NOMO-1 (cell line): ENCODE measurements around the gene ANKRD63.
A peak's percentile ranks its signal among the peaks of the same experiment; 100 is the strongest.

Source experiments
- DNase-seq, 2 experiments: peaks; one replicate each; lab custom pipeline; 2025; ENCODE audit not compliant: unreplicated experiment in 2 of 2; lab: John Stamatoyannopoulos, UW

The ANKRD63 gene

DNA sequence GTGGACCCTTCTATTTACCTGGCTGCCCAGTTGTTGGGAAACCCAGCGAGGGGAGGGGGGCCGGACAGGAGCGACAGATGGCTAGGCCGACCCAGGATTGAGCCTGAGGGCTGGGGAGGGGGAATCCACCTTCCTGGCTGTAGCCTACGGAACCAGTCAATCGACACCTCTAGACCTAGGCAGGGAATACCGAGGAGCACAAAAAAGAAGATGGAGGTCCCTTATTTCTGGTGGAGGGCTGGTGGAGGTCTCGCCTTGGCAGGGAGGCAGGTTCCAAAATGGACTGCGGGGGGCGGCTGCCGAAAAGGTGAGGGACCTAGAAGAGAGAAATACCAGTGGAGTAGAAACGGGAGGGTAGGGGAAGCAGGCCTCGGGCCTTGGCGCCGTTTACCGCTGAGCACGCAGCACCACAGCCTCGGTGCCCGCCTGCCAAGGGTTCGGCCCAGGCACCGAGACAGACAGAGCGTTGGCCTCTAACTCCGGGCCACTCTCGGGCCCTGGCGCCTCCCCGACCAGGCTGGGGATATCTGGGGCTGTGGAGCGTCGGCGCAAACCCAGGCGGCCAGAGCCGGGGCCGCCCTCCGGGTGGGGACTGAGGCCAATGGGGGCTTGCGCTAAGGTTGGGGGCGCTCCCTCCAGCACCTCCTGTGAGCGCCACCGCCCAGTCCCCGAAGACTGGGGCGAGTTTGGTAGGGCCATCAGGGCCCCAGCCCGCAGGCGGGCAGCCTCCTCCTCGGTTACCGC, 1.6 kb downstream of the ANKRD63 start:
- no peak for DNase-seq

DNA sequence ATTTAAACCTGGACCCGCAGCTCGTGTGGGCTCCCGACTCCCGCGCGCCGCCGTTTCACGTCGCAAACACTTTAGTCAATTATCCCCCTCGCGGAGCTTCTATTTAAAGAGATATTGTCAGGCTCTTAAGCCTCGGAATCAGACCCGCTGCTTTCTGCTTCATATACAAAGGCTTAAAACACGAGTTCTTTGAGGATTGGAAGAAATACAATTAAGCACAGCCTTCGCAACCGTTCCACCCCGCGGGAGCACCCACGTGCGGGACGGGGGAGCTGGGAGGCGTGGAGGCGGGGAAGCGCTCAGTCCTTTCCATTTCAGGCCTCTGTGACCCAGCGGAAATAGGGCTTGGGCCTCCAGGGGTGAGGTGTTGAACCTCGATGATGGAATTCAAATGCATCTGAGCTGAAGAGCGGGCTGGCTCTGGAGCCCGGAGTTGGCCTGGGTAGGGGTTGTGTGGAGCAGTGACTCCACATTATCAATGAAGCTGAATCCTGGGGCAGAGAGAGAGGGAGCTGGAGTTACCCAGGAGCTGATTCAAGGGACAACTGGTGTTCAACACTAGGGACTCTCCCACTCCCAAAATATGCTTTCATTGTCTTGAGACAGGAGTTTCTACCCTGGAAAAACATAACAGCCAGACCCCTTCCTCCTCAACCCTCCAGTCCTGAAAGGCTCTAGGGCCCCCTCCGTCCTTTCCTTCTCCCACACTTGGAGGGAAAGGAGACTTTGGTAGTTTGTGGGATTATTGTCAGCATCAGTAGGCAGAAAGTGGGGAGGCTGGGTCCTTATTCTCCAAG, 2.4 kb downstream of the ANKRD63 start:
- DNase-seq: no peak

DNA sequence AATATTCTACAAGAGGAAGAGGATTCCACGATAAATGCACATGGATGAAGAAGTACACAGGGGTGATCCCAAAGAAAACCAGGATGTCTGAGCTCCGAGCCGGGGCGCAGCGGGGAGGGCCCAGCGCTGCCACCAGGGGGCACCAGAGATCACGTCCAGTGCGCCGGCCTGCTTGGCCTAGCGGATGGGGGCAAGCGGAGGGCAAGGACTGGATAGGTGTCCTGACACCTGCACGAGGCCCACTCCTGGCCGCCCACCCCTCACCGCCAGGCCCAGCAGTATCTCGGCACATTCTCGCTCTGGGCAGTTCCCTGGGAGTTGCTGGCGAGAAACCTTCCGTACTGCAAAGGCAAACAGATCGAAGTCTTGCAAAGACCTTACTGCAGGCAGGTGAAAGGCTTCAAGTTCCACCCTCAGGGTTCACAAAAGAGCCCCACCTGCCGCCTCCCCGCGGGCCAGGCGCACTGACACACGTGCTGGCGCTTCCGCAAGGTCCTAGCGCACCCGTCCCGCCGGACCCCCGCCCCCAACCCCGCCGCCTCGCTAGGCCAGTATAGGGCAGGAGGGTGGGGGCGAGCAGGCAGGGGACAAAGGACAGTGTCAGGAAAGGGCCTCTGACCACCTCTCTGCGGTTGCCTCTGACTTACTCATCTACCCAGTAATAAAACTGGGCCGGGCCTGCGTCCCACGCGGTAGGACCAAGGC, 3.3 kb downstream of the ANKRD63 start:
- peak; percentile 50 to 51 for DNase-seq

DNA sequence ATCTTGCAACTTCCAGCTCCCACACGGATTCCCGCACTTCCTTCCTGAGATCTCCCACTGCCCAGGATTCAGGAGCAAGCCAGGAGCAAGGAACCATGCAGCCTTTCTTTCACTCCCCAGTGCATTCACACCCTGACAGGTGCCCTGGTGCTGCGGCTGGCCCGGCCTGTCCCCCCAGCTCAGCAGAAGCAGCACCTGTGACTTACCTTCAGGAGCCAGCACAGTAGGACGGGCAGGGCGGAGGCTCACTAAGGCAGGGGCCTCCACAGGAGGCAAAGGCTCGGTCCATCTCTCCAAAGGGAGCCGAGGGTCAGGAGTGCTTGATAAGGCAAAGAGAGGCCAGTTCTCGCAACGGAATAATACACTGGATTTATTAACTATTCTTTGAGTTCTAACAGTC, 4.8 kb downstream of the ANKRD63 start:
- DNase-seq: no peak

DNA sequence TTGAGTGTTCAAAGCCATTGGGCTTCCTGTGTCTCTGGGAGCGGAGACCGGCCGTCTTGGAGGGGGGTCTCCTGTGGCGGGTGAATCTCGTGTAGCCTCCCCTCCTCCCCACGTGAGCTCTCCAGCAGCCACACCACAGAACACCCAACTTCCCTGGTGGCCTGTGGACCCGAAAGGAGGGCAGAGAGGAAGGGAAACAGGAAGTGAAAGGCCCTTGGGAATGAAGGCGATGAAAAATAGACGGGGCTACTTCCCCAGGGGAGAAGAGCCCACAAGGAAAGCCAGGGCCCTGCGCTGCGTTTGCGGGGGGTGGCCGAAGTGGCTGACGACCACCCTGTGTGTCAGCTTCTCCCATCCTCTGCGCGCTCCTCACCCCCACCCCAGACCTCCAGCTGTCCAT, 5.4 kb downstream of the ANKRD63 start:
- DNase-seq: peak; percentile 45 to 59

DNA sequence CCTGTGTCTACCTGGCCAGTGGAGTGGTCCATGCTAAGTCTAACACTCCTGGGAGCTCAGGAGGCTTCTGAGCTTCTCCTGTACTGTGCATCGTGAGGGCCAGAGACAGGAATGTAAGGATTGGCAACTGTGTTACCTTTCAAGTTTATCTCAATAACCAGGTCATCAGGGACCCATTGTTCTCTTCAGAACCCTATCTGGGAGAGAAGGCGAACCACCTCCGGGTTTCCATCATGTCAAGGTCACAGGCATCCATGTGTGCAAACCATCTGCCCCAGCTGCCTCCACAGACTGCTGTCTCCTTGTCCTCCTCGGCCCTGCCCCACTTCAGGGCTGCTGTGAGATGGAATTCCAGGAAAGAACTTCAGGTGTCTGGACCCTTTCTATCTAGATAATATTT, 5.9 kb downstream of the ANKRD63 start:
- DNase-seq: no peak

DNA sequence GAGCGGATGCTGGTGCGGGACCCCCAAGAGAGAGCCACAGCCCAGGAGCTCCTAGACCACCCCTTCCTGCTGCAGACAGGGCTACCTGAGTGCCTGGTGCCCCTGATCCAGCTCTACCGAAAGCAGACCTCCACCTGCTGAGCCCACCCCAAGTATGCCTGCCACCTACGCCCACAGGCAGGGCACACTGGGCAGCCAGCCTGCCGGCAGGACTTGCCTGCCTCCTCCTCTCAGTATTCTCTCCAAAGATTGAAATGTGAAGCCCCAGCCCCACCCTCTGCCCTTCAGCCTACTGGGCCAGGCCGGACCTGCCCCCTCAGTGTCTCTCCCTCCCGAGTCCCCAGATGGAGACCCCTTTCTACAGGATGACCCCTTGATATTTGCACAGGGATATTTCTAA, 6.9 kb downstream of the ANKRD63 start:
- DNase-seq: no peak

DNA sequence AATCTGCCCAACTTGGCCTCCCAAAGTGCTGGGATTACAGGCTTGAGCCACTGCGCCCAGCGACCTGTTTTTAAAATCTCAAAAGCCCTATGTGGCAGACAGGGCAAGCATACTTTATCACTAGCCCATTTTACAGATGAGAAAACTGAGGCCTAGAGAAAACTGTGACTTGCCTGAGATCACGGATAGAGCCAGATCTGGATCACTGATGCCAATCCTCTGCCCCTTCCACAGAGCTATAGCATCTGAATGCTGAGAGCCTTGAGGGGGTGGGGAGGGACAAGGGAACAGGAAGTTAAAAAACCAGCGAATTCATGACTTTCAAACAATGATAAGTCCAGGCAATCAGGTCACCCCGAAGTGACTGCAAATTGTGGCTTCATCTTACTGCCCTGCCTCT, 7.3 kb downstream of the ANKRD63 start:
- DNase-seq: no peak

DNA sequence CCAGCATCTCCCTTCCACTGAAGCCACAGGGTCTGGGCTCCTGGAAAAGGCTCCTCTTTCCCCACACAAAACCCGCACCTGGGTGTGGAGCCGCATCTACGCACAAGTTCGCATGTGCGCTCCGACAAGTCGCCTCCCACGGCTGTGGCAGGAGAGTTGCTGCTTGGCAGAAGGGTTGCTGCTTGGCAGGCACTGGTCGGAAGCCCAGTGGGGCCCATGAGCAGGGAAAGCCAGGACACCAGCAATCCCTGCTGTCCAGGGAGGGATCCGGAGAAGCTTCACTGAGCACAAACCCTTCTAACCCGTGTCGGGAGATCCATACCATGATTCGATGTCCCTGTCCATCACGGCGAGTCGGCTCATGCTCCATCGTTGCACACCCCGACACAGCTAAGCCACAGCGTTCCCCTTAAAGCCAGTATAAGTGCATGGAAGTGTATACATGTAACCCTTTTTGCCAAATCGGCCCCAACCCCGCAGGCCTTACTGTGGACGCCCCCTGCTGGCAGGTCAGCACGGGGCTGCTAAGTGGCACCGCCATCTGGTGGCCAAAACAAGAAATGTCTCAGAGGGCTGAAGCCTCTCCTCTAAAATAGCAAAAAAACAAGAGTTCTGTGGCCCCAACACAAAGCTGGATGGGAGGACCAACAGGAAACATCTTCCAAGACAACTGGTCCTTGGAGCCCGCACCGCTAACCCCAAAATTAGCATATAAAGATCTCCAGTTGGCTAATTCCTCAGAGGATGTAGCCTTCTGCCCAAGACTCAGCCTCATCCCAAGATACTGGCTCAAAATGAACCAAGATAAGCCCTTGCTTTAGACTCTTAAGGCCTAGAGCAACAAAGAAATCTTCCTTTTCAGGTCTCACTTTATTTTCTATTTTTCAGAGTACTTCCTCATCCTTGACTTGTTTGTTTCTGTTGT, 8.3 kb downstream of the ANKRD63 start:
- peak; percentile 77 to 85 for DNase-seq

DNA sequence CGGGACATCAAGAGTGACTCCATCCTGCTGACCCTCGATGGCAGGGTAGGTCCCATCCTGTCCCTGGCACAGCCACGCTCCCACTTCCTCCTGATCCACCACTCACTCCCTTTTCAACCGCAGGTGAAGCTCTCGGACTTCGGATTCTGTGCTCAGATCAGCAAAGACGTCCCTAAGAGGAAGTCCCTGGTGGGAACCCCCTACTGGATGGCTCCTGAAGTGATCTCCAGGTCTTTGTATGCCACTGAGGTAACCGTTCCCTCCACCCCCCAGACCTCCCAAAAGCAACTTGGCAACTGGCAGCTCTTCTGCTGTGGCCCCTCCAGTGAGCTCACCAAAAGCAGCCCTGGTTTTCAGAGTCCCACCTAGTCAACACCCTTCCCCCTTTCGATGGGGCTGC, 9.4 kb downstream of the ANKRD63 start:
- DNase-seq: no peak

DNA sequence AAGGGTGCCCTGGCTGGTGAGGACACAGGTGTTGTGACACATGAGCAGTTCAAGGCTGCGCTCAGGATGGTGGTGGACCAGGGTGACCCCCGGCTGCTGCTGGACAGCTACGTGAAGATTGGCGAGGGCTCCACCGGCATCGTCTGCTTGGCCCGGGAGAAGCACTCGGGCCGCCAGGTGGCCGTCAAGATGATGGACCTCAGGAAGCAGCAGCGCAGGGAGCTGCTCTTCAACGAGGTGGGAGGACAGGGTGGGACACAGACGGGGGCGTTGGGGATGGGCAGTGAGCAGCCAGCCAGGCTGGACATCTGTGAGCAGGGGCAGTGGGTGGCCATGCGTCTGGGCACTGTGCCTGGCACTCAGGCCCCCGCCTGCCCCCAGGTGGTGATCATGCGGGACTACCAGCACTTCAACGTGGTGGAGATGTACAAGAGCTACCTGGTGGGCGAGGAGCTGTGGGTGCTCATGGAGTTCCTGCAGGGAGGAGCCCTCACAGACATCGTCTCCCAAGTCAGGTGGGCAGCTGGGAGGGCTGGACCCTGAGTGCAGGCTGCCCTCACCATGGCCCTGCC, 10.3 kb downstream of the ANKRD63 start:
- no peak for DNase-seq

DNA sequence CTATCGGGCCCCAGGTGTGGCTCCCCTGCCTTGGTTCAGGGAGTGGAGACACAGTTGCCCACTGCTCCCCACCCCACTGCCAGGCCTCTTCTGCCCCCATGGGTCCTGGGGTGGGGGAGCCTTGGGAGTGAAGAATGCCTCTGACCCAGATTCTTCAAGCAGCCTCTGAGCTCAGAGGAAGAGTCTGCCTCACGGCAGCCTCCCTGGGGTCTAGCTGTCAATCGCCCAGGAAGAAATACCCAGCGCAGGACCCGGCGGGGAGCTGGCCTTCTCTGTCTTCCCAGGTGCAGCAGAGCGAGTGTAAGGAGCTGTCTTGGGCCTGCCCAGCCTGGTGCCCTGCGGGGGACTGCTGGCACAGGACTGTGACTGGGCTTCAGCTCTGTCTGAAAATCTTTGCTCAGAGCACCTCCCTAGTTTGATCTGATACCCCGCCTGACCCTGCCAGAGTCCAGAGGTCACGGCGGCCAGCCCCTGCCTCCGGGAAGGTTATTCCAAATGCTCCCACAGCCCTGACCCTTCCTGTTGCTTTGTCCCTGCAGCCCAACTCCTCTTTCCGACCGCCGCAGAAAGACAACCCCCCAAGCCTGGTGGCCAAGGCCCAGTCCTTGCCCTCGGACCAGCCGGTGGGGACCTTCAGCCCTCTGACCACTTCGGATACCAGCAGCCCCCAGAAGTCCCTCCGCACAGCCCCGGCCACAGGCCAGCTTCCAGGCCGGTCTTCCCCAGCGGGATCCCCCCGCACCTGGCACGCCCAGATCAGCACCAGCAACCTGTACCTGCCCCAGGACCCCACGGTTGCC, 11.0 kb downstream of the ANKRD63 start:
- no peak for DNase-seq

DNA sequence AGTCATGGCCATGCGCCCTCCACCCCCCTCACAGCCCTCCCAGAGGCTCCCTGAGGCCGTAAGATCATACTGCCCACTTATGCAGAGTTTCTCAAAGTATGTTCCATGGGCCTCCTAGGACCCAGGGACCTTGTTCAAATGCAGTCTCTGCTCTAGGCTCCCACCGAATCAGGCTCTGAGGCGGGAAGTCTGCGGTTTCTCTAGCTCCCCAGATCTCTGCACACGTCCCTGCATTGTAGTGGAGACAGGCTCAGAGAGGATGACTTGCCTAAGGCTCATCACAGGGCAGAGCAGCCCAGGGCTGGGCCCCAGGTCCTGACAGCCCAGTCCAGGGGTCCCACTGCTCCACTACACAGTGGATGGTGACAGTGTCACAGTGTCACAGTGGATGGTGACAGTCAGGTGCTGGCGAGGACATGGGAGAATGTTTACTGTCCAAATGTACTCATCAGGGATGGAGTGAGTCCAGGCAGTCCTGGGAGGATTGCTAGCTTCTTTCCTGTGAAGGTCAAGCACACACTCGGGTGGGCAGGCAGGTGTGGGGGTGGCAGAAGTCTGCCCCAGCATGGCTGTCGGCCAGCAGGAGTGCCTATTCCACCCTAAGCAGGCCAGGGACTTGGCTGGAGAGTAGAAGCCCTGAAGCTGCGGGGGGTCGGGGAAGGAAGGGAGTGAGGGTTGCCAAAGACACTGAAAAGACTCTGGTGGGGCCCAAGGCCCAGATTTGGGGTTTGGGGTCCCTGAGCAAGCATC, 12.4 kb downstream of the ANKRD63 start:
- DNase-seq: no peak

DNA sequence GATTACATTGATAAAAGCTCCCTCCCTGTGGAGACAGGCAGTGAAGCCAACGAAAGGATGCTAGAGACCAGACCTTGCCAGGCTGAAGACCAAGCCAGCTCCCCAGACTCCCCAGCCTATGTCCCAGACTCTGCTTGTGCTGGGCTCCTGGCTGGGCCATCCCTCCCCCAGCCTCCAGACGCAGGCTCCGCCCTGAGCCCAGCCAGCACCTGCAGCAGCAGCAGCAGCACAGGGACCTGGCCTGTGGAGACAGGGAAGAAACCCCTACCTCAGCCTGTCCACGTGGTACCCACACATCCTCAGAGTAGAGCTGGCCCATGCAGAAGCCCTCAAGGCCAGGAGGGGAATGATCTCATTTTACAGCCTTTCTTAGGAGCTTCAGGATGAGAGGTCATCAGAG, 13.3 kb downstream of the ANKRD63 start:
- DNase-seq: no peak

DNA sequence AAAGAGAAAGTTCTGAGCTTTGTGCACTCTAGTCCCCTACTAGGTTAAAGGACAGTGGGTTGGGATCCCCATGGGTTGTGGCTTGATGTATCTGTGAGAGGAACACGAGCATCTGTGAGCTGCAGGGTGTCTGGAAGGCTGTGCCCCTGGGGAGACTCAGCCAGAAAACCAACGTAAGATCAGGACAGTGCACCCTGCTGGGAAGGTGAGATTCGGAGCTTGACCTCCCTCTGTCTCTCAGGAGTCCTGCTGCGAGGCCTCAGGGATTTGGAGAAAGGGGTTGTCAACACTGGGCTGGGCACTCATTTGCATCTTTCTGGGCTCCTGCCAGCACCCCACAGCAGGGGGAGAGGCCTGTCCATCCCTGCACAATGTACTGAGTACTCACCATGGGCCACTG, 15.2 kb downstream of the ANKRD63 start:
- DNase-seq: no peak

DNA sequence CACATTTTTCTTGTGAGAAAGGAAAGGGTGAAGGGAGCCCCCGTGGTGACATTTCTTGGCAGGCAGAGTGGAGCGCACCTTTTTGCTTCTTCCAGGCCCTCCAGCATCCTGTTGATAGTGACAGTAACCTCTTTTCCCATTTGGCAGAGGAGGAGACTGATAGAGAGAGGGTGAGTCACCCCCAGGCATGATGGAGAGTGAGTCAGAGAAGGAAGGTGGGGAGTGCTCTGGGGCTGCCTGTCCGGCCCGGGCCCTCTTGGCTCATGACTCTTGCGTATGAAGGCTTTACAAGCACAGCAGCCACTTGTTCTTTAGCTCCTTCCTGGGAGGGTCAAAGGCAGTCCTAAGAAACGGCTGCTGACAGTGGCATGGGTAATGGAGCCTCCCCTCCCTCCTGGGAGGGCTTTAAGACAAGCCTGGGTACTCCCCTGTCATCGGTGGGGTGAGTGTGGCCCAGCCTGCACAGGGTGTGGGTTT, 16.0 kb downstream of the ANKRD63 start:
- DNase-seq: peak; percentile 19 to 30

DNA sequence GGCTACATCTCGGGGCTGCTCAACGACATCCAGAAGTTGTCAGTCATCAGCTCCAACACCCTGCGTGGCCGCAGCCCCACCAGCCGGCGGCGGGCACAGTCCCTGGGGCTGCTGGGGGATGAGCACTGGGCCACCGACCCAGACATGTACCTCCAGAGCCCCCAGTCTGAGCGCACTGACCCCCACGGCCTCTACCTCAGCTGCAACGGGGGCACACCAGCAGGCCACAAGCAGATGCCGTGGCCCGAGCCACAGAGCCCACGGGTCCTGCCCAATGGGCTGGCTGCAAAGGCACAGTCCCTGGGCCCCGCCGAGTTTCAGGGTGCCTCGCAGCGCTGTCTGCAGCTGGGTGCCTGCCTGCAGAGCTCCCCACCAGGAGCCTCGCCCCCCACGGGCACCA, 17.0 kb downstream of the ANKRD63 start:
- no peak for DNase-seq

DNA sequence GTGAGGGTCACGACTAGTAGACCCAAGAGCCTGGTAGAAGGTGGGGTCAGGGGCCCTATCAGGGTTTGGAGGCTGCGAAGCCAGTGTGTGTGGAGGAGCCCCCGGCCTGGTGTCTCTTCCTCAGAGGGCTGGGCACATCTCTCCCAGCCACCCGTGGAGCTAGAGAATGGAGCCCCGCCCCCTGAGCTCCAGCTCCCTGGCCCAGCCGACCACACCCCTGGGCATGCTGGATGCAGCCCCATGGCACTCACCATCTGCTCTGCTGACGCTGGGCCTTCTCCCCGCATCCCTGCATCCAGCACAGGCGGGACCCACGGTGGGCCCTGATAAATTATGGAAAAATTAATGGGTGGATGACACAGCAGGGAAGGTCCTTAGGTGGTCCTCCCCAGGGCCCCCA, 17.5 kb downstream of the ANKRD63 start:
- no peak for DNase-seq
